Endothelial cell of umbilical vein (primary cell): ENCODE measurements around the gene HRK. TPM values are rescaled to one million over a fixed set of nuclear protein-coding genes. Genes with fewer than 3 reads are reported as not detected.

ENCODE experiments used
- BruUV-seq: library from RNA; stranded (reverse); fragments of 400-500 nt; replicated peaks from 2 replicates; lab custom pipeline; 2021; lab: Mats Ljungman, UMichigan
- CTCF ChIA-PET: fragments of 300-600, 350-600 bp; sonication (Branson Sonifier 250); formaldehyde crosslinking; loops from one replicate; lab custom pipeline; 2021; ENCODE audit warnings: antibody characterized with exemption, inconsistent platforms; lab: Charles Lee
- POLR2A ChIA-PET: fragments of 300-600, 350-600 bp; sonication (Branson Sonifier 250); formaldehyde crosslinking; loops from one replicate; lab custom pipeline; 2021; ENCODE audit warnings: antibody characterized with exemption, inconsistent platforms; lab: Charles Lee
- DNase-seq: peaks from one replicate; pipeline ENCODE4 v3.0.0-alpha.2; 2011; ENCODE audit warnings: low read depth, low spot score
- FAIRE-seq: peaks from 2 replicates; lab custom pipeline; 2011; peaks lifted over from hg19 to GRCh38; lab: Jason Lieb, UNC
- H2AFZ ChIP-seq: 2 replicates; pipeline ENCODE4 v1.6.0; 2012; ENCODE audit warnings: low read depth, low read length, control low read depth, inconsistent platforms
- H3K27ac ChIP-seq: 2 replicates; pipeline ENCODE4 v1.5.1; 2011; ENCODE audit warnings: low read depth, mild to moderate bottlenecking, control low read depth, low read length, moderate library complexity; ENCODE audit not compliant: insufficient read depth
- H3K27me3 ChIP-seq, 2 experiments: 2 replicates each; pipeline versions ENCODE4 v1.6.0 to v1.6.1; 2011; ENCODE audit warnings: low read length in 2 of 2, mixed read lengths in 1 of 2; ENCODE audit not compliant: control insufficient read depth in 2 of 2, insufficient read depth in 2 of 2
- H3K36me3 ChIP-seq, 2 experiments: 2 replicates in 1 of 2; 3 replicates in 1 of 2; pipeline ENCODE4 v1.5.1; 2011; ENCODE audit warnings: low read length in 2 of 2, mild to moderate bottlenecking in 1 of 2, moderate library complexity in 1 of 2; ENCODE audit not compliant: control insufficient read depth in 2 of 2, insufficient read depth in 2 of 2; ENCODE audit errors: extremely low read depth in 1 of 2
- H3K4me1 ChIP-seq: 3 replicates; pipeline ENCODE4 v1.5.1; 2011; ENCODE audit warnings: mild to moderate bottlenecking, low read length; ENCODE audit not compliant: control insufficient read depth, insufficient read depth; ENCODE audit errors: extremely low read depth
- H3K4me2 ChIP-seq: 2 replicates; pipeline ENCODE4 v1.6.1; 2011; ENCODE audit warnings: low read length, control low read depth, mixed read lengths; ENCODE audit not compliant: insufficient read depth
- H3K4me3 ChIP-seq, 3 experiments: fragments of 200-600 bp in 1 of 3; sonication (generic), shearing (Covaris generic) in 1 of 3; replicated peaks in 1 of 3; 2 replicates each; pipeline ENCODE4 v1.5.1; 2011 to 2016; ENCODE audit warnings: control low read depth in 3 of 3, low read length in 3 of 3, mild to moderate bottlenecking in 2 of 3, inconsistent platforms in 1 of 3, low read depth in 1 of 3, moderate library complexity in 1 of 3; ENCODE audit not compliant: insufficient read depth in 1 of 3
- H3K79me2 ChIP-seq: 2 replicates; pipeline ENCODE4 v1.6.0; 2012; ENCODE audit warnings: low read length, inconsistent platforms; ENCODE audit not compliant: control insufficient read depth, insufficient read depth
- H3K9ac ChIP-seq: replicated peaks from 2 replicates; pipeline ENCODE3; 2011; ENCODE audit warnings: low read length, control low read depth; ENCODE audit not compliant: insufficient read depth; ENCODE audit errors: extremely low read depth
- H3K9me1 ChIP-seq: replicated peaks from 3 replicates; pipeline ENCODE4 v1.6.0; 2011; ENCODE audit warnings: mild to moderate bottlenecking, low read length; ENCODE audit not compliant: control insufficient read depth, insufficient read depth; ENCODE audit errors: extremely low read depth
- H3K9me3 ChIP-seq: replicated peaks from 2 replicates; pipeline ENCODE4 v1.5.1; 2012; ENCODE audit warnings: low read length, inconsistent platforms; ENCODE audit not compliant: control insufficient read depth, insufficient read depth
- H4K20me1 ChIP-seq: replicated peaks from 2 replicates; pipeline ENCODE3; 2011; ENCODE audit warnings: mild to moderate bottlenecking, low read length; ENCODE audit not compliant: control insufficient read depth, insufficient read depth; ENCODE audit errors: extremely low read depth
- EZH2 ChIP-seq: IDR thresholded peaks from 2 replicates; pipeline ENCODE4 v1.6.1; 2012; ENCODE audit warnings: borderline replicate concordance, low read depth, mild to moderate bottlenecking, moderate library complexity, low read length, inconsistent platforms; ENCODE audit not compliant: severe bottlenecking
- FOS ChIP-seq: IDR thresholded peaks from 2 replicates; pipeline ENCODE4 v1.6.1; 2011; ENCODE audit warnings: mild to moderate bottlenecking, low read length, moderate library complexity, borderline replicate concordance; ENCODE audit not compliant: insufficient read depth
- GATA2 ChIP-seq: IDR thresholded peaks from 2 replicates; pipeline ENCODE4 v1.7.0; 2011; ENCODE audit warnings: low read depth, mild to moderate bottlenecking, moderate library complexity, mixed read lengths, low read length; ENCODE audit not compliant: insufficient read length, insufficient read depth
- JUN ChIP-seq: IDR thresholded peaks from 2 replicates; pipeline ENCODE4 v1.6.1; 2011; ENCODE audit warnings: borderline replicate concordance, low read depth; ENCODE audit not compliant: insufficient read length, insufficient read depth
- MYC ChIP-seq: IDR thresholded peaks from one replicate; pipeline ENCODE4 v1.6.1; 2011; ENCODE audit warnings: mild to moderate bottlenecking, low read depth, low read length
- POLR2A ChIP-seq: IDR thresholded peaks from 2 replicates; pipeline ENCODE4 v1.6.1; 2012; ENCODE audit warnings: low read depth, mild to moderate bottlenecking, control low read depth, low read length
- POLR2AphosphoS5 ChIP-seq: IDR thresholded peaks from 2 replicates; pipeline ENCODE4 v1.6.1; 2012; ENCODE audit warnings: low read depth, mild to moderate bottlenecking, control low read depth, low read length, moderate library complexity; ENCODE audit not compliant: insufficient read depth
- dilution Hi-C: fragments of 300-500 bp; cut with MboI; formaldehyde crosslinking; loops from one replicate; pipeline ENCODE4 v1.15.0; 2019; ENCODE audit warnings: low sequenced_read_pairs; ENCODE audit not compliant: extremely low pct_ligation_motif_present
- intact Hi-C: fragments of 100-400 bp; cut with micrococcal nuclease; formaldehyde crosslinking; loops from one replicate; pipeline ENCODE4 v1.10.0; 2022
- polyA plus RNA-seq, 4 experiments: library from polyadenylated mRNA; depleted of rRNA in 3 of 4; stranded (reverse) in 3 of 4; unstranded in 1 of 4; fragments of >200 nt; gene quantifications; 2 replicates each; pipeline versions ENCODE4 v1.2.1 to v1.2.3, GENCODE V29; 2011 to 2012; ENCODE audit warnings: missing spikeins in 1 of 4
- total RNA-seq: library from RNA; stranded (reverse); gene quantifications from 2 replicates; pipeline ENCODE4 v1.2.3, GENCODE V29; 2021
- TF ChIP-seq, protein P1 (sequence below): IDR thresholded peaks from 2 replicates; pipeline ENCODE4 v1.6.1; 2011; ENCODE audit not compliant: insufficient read depth, insufficient read length
- TF ChIP-seq, protein P2 (sequence below), 2 donors: IDR thresholded peaks; 1 replicate in 1 of 2; 2 replicates in 1 of 2; pipeline ENCODE4 v1.5.1; 2011; ENCODE audit warnings: low read length in 2 of 2, mild to moderate bottlenecking in 2 of 2, moderate library complexity in 2 of 2, control low read depth in 1 of 2, inconsistent platforms in 1 of 2, low read depth in 1 of 2; ENCODE audit not compliant: insufficient read depth in 1 of 2; ENCODE audit errors: extremely low read depth in 1 of 2

The HRK gene
- total and polyA plus RNA-seq, 2 donors (not counting 3 experiments of a cell fraction or from before 2014, with no cell fraction given) = not detected

DNA sequence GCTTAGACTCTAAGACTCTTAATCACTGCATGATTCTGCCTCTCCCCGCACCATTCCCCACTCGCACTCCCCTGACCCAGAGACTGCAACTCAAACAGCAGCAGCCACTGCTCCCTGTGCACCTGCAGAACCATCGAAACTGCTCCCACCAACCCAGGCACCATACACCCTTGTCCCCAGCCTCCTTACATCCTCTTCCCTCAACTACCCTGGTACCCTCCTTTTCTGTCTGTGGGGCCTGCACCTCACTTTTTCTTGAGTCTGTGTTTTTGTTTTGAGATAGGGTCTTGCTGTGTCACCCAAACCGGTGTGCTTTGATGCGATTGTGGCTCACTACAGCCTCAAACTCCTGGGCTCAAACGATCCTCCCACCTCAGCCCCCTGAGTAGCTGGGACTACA lies 73.7 kb downstream of the HRK start:
- Histone ChIP-seq H3K4me3 (no peak overlapping the region), H4K20me1 (no peaks in the 10 kb centered on the region), H3K9me3 (no peaks in the 10 kb centered on the region), H3K27me3 (no peaks in the 10 kb centered on the region), H2AFZ (no peak overlapping the region), H3K36me3 (no peaks in the 10 kb centered on the region), H3K4me2 (no peak overlapping the region), H3K9me1 (no peaks in the 10 kb centered on the region), H3K27ac (no peak overlapping the region), H3K9ac (no peak overlapping the region), H3K79me2 (no peaks in the 10 kb centered on the region), H3K4me1 (no peaks in the 10 kb centered on the region)
- CTCF ChIA-PET = no interaction called here
- dilution Hi-C loops (no loop called here), intact Hi-C loops (no loop called here)
- BruUV-seq = no TSS peak
- FAIRE-seq = no peak
- TF ChIP-seq, protein P1, sequence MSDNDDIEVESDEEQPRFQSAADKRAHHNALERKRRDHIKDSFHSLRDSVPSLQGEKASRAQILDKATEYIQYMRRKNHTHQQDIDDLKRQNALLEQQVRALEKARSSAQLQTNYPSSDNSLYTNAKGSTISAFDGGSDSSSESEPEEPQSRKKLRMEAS = no peak
- TF ChIP-seq POLR2AphosphoS5 = no peak
- no peak for TF ChIP-seq POLR2A
- no peak for TF ChIP-seq MYC
- no peak for TF ChIP-seq EZH2
- TF ChIP-seq, protein P2, sequence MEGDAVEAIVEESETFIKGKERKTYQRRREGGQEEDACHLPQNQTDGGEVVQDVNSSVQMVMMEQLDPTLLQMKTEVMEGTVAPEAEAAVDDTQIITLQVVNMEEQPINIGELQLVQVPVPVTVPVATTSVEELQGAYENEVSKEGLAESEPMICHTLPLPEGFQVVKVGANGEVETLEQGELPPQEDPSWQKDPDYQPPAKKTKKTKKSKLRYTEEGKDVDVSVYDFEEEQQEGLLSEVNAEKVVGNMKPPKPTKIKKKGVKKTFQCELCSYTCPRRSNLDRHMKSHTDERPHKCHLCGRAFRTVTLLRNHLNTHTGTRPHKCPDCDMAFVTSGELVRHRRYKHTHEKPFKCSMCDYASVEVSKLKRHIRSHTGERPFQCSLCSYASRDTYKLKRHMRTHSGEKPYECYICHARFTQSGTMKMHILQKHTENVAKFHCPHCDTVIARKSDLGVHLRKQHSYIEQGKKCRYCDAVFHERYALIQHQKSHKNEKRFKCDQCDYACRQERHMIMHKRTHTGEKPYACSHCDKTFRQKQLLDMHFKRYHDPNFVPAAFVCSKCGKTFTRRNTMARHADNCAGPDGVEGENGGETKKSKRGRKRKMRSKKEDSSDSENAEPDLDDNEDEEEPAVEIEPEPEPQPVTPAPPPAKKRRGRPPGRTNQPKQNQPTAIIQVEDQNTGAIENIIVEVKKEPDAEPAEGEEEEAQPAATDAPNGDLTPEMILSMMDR (IDR thresholded peaks at IDR 0.05; ENCODE audit: extremely low read depth in 1 of 2, insufficient read depth in 1 of 2, low read depth in 1 of 2, low read length in 2 of 2) = no peak
- no peak for TF ChIP-seq FOS
- no peak for TF ChIP-seq GATA2
- TF ChIP-seq JUN = no peak
- POLR2A ChIA-PET = no interaction called here
- no peak for DNase-seq
